Sigmoid colon (tissue), 4 donors: ENCODE results near the gene TMEM9.

Experiments
- CTCF ChIP-seq, 4 experiments: fragments of 450-650 bp in 3 of 4; fragments of 200-600 bp in 1 of 4; IDR thresholded peaks; one replicate each; pipeline ENCODE4 v1.5.1; 2016 to 2019; ENCODE audit warnings: antibody characterized with exemption in 4 of 4, mild to moderate bottlenecking in 3 of 4, moderate library complexity in 2 of 4
- POLR2A ChIP-seq, 2 donors: fragments of 450-650 bp; IDR thresholded peaks; one replicate each; pipeline ENCODE4 v1.6.1; 2016; ENCODE audit warnings: antibody characterized with exemption in 2 of 2, mild to moderate bottlenecking in 2 of 2, moderate library complexity in 2 of 2
- POLR2AphosphoS5 ChIP-seq, 4 donors: sonication (generic); formaldehyde crosslinking; IDR thresholded peaks; one replicate each; pipeline ENCODE4 v1.6.1; 2017; ENCODE audit warnings: antibody characterized with exemption in 4 of 4

- TF ChIP-seq POLR2A (IDR thresholded peaks at IDR 0.05) (no peak), CTCF (IDR thresholded peaks at IDR 0.05) (no peak), POLR2AphosphoS5 (IDR thresholded peaks at IDR 0.05) (no peak)
Observed at GRCh38 chr1:201185527-201186128, 31.4 kb upstream of the TMEM9 start.
